GM06990 (cell line): Measurements from ENCODE around the gene ETV4.

Source experiments
- DNase-seq: peaks from one replicate; pipeline ENCODE4 v3.0.0-alpha.2; 2011; ENCODE audit not compliant: insufficient read length; ENCODE audit errors: extremely low read depth
- H3K27me3 ChIP-seq: replicated peaks from 2 replicates; pipeline ENCODE4 v1.6.0; 2011; ENCODE audit warnings: low read length; ENCODE audit not compliant: control insufficient read depth, insufficient read depth
- H3K36me3 ChIP-seq: 2 replicates; pipeline ENCODE4 v1.5.1; 2011; ENCODE audit warnings: low read length; ENCODE audit not compliant: control insufficient read depth, insufficient read depth
- H3K4me3 ChIP-seq: replicated peaks from 2 replicates; pipeline ENCODE4 v1.5.1; 2011; ENCODE audit warnings: low read depth, mild to moderate bottlenecking, control low read depth, low read length
- CTCF ChIP-seq: IDR thresholded peaks from 2 replicates; pipeline ENCODE4 v1.5.1; 2011; ENCODE audit warnings: low read length, control low read depth, mild to moderate bottlenecking, inconsistent platforms; ENCODE audit not compliant: insufficient read depth, poor library complexity, severe bottlenecking

ETV4 gene

DNA sequence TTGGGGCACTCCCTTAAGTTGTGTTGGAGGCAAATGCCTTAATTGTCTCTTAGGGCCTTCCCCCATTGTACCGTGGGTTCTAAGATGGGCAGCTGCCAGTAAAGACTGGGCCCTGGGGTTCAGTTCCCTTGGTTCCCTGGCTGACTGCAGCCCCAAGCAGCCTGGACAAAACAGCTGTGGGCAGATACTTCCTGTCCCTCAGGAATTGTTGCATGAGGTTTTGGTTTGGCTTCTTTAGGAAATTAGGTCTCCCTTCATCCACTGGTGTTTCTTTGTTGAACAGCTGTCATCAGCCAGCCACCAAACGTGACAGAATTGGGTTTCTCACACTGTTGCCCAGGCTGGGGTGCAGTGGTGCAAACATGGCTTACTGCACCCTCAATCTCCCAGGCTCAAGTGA is 42.0 kb upstream of the ETV4 start:
- Histone ChIP-seq H3K27me3 (no peaks in the 10 kb centered on the region), H3K4me3 (no peak overlapping the region), H3K36me3 (no peaks in the 10 kb centered on the region)
- no peak for DNase-seq
- TF ChIP-seq CTCF: no peak

GRCh38 chr17:43587647-43588046 is 41.5 kb upstream of the ETV4 start:
- no peak for TF ChIP-seq CTCF
- Histone ChIP-seq H3K27me3 (no peaks in the 10 kb centered on the region), H3K36me3 (no peaks in the 10 kb centered on the region), H3K4me3 (no peak overlapping the region)
- DNase-seq: no peak

DNA sequence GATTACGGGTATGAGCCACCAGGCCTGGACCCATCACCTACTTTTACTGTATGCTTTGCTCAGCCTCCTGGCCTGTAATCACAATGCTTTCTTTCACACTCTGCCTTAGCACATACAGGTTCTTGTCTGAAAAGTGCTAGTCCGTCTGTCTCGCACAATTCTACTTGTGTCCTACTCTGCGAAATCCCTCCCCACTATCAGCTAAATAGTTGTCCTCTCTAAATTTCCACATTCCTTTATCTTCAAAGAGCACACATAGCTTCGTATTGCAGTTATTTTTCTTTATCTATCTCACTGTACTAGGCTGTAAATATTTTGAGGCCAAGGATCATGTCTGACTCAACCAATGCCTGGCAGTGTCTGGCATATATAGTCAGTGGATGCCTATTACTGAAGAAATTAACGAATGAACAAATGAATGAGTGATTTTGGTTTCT is 38.5 kb upstream of the ETV4 start:
- H3K27me3 ChIP-seq: no peaks in the 10 kb centered on the region
- DNase-seq: no peak
- H3K36me3 ChIP-seq: no peaks in the 10 kb centered on the region
- no peak for TF ChIP-seq CTCF
- H3K4me3 ChIP-seq: no peak overlapping the region

- DNase-seq: no peak
- H3K36me3 ChIP-seq: no peaks in the 10 kb centered on the region
- no peaks in the 10 kb centered on the region for H3K27me3 ChIP-seq
- no peak for TF ChIP-seq CTCF
- H3K4me3 ChIP-seq: no peak overlapping the region
These were observed 37.2 kb upstream of the ETV4 start for GRCh38 chr17:43583332-43583731.

DNA sequence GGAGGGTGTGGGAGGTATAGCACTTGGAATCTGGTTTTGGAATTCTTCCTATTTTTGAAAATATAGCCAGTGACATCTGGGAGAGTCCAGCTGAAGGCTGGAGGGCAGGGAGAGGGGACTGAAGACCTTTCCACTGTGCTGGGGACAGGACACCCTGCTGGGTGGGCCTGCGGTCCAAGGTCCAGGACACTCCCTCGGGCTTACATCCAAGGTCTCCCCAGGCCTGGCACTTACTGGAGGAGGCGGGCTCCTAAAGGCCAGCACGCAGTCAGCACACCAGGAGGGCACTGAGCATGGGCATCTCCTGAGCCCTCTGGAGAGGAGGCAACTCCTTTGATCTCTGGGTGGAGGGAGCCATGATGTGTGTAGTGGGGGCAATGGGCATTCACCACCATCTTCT is 35.5 kb upstream of the ETV4 start:
- DNase-seq: no peak
- no peak for TF ChIP-seq CTCF
- no peaks in the 10 kb centered on the region for H3K36me3 ChIP-seq

GRCh38 chr17:43581130-43581529 is 35.0 kb upstream of the ETV4 start:
- H3K4me3 ChIP-seq: no peak overlapping the region
- H3K27me3 ChIP-seq: no peaks in the 10 kb centered on the region
- DNase-seq: no peak
- H3K36me3 ChIP-seq: no peaks in the 10 kb centered on the region
- TF ChIP-seq CTCF: no peak

More for the DNA sequence above, 35.5 kb upstream of the ETV4 start:
- Histone ChIP-seq H3K4me3 (no peak overlapping the region), H3K27me3 (no peaks in the 10 kb centered on the region)
